NCI-H2081 (cell line): ENCODE results near the gene IQSEC1.
"Not testable (repeated sequence)": the region's sequence is repeated elsewhere in the genome, so short reads cannot be mapped to it uniquely, and the experiment has no call there.

Experiments used
- DNase-seq, 2 experiments: peaks; one replicate each; lab custom pipeline; 2025; lab: John Stamatoyannopoulos, UW

IQSEC1 gene

GRCh38 chr3:12869035-12869621, 204.1 kb downstream of the IQSEC1 start:
- no peak for DNase-seq

GRCh38 chr3:12868039-12869034, 204.9 kb downstream of the IQSEC1 start:
- peak; percentile 58 to 61 for DNase-seq

- no peak for DNase-seq
Measured at GRCh38 chr3:12866836-12867235, 206.4 kb downstream of the IQSEC1 start.

GRCh38 chr3:12865271-12865670, 208.0 kb downstream of the IQSEC1 start:
- DNase-seq, result no peak

- DNase-seq, result no peak
Measured at GRCh38 chr3:12862387-12862786, 210.8 kb downstream of the IQSEC1 start.

GRCh38 chr3:12861611-12862010, 211.6 kb downstream of the IQSEC1 start:
- no peak for DNase-seq

GRCh38 chr3:12859840-12860239, 213.4 kb downstream of the IQSEC1 start:
- no peak for DNase-seq

- no peak for DNase-seq
Measured at GRCh38 chr3:12856626-12857025, 216.6 kb downstream of the IQSEC1 start.

GRCh38 chr3:12854565-12854964, 218.7 kb downstream of the IQSEC1 start:
- DNase-seq, result no peak

GRCh38 chr3:12853847-12854246, 219.4 kb downstream of the IQSEC1 start:
- not testable (repeated sequence) for DNase-seq

GRCh38 chr3:12852201-12852600, 221.0 kb downstream of the IQSEC1 start:
- DNase-seq, result no peak
